IPS-NIHi11 (cell line): ENCODE data around the gene THRB.

Experiments used
- DNase-seq: peaks from one replicate; pipeline ENCODE4 v3.0.0; 2012; ENCODE audit warnings: mixed read lengths, low spot score

THRB gene

DNA sequence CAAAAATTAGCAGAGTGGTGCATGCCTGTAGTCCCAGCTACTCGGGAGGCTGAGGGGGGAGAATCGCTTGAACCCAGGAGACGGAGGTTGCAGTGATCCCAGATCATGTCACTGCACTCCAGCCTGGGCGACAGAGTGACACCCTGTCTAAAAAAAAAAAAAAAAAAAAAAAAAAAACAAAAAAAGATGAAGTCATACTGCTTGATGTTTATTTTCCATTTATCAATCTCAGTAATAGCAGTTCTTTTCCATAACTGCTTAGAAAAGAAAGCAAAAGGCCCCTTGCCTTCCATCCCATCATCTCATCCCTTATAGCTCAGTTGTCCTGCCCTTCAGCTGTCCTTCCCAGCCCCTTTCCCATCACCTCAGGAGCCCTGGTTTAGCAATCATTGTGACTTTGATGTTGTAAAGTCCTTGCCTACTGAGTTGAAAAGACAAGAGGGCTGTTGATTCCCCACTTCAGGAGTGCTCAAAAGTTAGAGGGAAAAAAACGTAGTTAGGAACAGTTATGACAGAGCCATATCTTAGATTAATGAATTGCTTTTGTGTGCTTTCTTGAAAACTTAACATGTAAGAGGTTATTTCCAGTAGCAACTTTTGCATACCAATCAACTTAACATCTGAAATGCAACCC, 18.0 kb upstream of the THRB start:
- no peak for DNase-seq

DNA sequence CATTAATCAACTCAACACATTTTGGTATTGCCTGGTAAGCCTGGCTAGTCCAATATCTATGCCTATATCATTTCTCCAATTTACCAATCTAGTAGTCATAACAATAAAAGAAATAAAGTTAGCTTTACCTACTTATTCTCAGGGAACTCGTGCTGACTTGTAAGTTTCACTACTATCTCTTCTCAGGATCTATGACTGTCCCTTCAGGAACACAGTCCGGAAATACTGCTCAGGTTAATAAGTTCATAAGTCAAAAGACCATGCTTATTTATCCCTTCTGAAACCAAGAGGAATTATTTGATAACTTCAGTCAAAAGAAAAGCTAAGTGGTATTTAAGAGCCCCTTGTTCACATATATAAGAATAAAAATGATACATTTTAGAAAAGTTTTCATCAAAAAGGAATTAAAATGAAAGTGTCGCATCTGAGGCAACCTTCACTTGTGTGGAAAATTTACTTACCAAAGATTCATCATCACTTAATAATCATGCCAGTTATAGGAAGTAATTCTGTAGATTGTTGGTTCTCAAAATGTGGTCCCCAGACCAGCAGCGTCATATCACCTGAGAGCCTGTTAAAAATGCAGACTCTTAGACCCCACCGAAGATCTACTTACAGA, 15.5 kb upstream of the THRB start:
- DNase-seq = no peak

DNA sequence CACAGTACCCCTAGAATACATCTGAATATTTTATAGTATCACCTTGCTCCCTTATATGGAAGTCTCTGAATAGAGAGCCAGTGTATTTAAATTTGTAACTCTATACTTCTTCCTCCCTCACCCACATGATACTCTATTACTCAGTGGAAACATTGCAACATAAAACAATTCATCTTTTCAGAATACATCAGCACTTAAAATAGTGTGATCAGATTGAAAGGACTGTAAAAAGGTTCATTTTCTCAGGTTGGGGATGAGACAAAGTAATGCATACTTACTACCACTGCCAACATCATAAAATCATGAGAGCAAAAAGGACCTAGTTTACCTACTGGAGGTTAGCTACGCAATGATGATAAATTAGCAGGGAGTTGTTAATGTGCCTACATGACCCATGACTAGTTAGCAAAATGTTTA, 13.8 kb upstream of the THRB start:
- DNase-seq = no peak

DNA sequence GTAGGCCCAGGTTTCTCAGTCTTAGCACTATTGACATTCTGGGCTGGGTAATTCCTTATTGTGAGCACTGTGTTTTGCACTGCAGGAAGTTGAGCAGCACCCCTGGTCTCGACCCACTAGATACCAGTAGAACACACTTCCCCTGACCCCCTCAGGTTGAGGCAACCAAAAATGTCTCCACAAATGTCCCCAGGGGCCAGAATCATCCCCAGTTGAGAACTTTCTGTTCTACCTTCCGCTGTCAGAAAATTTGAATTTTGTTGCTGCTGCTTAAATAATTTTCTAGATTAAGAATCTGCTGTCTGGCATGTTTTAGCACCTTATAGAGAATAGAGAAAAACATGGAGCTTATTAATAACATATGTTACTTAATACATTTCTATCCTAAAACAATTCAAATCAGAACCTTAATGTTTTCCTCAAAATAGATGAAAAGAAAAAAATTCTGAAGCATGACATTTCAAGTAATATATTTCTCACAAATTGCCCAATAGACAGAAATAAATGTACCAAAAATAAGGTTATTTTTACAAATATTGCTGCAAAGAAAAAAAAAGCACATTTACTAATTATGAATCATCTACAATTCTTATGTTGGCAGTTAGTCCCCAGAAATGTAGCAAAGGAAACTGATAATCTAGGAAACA, 13.2 kb upstream of the THRB start:
- DNase-seq = no peak

DNA sequence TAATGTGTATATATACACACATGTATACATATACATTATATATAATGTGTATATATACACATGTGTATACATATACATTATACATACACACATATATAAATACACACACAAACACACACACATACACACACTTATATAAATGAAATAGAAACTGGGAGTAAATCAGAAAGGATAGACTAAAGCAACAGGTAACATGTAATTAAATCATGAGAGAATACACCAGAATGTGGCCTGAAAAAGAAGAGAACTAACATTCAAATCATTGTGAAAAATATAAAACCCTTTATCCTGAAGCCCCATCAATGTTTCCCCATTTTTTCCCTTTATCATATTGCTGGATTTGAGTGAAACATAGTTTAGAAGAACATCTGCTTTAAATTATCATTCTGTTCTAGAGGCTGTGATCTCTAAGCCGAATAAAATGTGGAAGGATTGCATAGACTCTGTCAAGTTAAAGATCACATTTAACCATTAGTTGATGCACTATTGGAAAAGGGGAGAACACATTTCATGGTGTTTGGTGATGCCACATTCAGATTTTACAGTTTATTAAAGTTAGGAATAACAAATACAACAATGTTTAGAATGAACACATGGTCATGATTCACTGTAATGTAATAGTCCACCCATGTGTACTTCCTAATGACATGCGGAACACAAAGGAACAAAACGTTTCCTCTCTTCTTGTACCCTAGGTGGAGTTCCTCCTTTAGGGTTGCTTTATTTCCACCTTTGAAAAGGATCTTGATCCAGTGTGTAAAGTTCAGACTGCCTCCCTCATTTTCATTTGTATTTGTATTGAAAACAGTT, 12.5 kb upstream of the THRB start:
- DNase-seq = no peak

DNA sequence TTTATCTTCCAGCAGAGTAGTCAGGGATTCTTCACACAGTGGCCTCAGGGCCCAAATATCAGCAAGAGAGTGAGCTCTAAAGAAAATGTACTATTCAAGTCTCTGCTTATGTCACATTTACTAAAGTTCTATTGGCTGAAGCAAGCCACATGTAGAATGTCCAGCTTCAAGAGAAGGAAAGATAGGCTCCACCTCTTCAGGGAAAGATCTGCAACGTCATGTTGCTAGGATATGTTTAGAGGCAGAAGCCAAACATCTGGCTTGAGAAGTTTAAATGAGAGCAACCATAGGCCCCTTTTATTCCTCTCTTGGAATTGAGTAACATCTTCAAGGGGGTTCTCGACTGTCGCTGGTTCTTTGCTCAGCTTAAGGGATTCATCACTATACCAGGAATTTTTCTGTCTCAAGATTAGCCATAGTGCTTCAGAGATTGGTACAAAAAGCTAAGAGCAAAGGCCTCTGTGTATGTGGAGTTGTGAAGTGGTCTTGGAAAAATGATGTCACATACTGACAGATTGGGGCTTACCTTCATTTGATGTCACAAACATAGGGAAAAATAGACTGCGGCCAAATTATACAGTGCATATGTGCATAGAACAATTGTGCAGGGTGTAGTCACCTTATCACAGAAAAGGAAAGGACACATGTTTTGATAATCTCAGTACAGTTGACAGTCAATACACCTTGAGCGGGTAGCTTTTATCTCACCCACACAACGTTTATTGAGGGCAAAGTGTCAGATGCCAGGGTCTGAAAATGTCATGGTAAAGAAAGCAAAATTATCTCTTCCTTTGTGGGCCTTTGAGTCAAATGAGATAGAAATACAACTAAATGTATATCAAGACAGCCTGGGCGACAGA, 11.3 kb upstream of the THRB start:
- DNase-seq = no peak

DNA sequence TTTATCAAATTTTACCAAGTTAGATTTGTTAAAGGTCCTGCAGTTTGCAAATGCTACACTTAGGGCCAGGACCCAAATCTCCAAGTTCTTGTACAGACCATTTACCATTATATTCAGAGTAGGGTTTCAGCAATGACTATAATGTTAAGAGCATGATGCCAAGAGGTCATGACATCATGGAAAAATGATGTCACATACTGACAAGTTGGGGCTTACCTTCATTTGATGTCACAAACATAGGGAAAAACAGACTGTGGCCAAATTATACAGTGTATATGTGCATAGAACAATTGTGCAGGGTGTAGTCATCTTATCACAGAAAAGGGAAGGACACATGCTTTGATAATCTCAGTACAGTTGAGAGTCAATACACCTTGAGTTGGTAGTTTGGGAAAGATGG, 10.1 kb upstream of the THRB start:
- no peak for DNase-seq

DNA sequence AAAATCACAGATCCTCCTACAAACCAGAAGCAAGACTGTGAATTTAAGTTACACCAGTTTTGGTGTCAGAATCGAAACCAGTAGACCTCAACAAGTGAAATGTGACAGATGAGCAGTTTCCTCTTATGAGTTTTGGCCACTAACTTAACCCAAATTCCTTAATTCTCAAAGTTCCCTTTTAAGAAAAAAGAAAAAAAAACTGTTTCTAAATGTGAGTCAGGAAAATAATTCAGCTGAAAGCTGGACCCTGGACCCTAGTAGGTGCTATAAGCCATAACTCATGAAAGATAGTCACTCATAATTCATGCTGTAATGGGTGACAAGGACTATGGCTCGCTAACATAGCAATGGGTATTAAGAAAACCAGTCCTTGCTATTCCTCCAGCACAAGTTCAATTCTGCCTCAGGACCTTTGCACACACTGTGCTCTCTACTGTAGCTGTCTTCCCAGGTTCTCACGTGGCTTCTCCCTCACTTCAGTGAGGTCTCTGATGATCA, 9.0 kb upstream of the THRB start:
- DNase-seq = no peak

DNA sequence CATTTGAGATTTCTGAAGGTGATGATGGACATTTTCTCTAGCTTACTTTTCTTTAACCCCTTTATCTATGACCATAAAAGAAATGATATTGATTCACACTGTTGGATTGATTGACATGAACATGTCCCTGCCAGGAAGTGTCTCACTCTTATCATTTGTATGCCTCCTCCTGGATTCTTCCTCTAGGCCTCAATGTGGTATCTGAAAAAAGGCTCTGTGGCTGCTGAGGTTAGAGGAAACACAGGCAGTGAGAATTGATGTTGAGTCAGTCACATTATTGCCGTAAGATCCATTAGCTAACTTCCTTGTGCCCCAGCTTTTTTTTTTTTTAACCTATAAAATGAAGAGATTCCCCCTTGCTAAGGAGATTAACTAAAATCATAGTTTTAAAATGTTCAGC, 8.0 kb upstream of the THRB start:
- no peak for DNase-seq

DNA sequence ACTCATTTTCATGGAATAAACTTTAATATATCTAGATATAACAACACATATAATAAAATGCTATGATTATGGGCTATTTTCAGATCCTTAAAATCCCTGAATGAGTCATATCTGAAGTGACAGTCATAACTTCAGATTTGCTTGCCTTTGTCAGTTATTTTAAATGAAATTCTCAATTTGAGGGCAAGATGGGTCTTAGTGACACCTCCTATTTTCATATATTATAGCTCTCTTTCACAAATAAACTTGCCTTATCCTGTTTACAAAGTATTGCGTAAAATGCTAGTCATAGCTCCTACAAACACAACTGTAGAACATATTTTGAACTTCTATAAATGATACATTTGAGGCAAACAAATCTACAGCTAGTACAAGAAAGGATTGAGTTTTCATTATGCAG, 6.2 kb upstream of the THRB start:
- DNase-seq = no peak

DNA sequence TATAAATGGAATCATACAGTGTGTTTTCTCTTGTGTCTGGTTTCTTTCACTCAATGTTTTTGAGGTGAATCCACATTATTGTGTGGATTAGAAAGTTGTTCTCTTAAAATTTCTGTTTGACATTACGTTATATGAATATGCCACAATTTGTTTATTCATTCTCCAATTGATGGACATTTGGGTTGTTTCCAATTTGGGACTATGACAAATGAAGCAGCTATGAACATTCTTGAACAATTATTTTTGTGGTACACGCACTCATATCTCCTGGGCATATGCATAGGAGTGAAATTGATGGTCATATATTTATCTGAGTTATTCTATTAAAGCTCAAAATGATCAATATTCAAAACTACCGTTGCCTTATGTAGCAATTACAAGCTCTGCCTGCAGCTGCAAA, 5.3 kb upstream of the THRB start:
- DNase-seq = no peak

DNA sequence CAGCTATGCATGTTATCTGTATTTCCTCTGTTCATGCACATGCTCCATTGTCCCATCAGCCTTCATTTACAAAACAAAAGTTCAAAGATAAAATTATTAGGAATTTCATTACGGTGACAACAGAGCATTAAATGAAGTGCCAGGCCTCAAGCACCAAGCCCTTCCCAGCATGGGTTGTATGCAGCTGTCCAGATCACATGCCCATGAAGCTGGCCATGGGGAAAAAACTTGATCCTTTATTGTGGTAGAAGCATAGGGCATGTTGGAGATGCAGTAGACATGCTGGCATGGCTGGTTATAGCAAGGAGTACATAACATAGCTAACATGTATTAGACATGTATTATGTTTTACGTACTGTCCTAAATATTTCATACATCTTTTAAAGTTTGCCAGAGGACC, 4.1 kb upstream of the THRB start:
- DNase-seq = no peak

DNA sequence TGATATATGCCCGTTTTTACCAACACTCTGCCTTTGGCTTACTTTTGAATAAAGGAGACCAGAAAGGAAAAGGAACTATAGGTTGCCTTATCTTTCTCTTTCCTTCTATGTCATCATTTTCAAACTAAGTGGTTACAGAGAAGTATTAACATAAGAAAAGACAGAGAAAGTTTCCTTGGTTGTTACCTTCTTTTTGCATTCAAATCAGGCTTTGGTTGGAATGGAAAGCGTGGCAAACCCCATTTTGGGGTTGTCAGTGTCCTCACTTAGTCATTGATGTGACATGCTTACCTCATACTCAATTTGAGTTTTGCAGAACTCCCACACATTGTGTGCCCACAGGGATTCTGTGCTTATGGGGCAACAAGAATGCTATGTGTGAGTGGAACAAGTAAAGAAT, 3.7 kb upstream of the THRB start:
- DNase-seq = peak; percentile 17

DNA sequence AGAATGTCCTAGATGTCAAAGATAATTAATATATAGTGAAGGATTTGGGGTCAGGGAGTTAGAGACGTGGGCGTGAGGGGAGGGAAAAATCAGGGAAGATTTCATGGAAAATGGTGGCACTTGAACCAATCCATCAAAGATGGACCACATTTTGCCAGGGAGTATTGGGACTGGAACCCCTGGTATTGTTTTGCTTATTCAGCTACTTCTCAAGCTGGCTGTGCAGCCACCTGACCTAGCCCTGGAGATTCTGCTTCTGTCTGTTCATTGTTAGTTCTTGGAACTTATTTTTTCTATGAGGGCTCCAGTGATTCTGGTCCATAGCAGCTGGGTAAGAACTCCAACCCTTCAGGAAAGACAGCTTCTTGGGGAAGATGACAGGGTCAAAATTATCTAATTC, 3.3 kb upstream of the THRB start:
- DNase-seq = no peak

DNA sequence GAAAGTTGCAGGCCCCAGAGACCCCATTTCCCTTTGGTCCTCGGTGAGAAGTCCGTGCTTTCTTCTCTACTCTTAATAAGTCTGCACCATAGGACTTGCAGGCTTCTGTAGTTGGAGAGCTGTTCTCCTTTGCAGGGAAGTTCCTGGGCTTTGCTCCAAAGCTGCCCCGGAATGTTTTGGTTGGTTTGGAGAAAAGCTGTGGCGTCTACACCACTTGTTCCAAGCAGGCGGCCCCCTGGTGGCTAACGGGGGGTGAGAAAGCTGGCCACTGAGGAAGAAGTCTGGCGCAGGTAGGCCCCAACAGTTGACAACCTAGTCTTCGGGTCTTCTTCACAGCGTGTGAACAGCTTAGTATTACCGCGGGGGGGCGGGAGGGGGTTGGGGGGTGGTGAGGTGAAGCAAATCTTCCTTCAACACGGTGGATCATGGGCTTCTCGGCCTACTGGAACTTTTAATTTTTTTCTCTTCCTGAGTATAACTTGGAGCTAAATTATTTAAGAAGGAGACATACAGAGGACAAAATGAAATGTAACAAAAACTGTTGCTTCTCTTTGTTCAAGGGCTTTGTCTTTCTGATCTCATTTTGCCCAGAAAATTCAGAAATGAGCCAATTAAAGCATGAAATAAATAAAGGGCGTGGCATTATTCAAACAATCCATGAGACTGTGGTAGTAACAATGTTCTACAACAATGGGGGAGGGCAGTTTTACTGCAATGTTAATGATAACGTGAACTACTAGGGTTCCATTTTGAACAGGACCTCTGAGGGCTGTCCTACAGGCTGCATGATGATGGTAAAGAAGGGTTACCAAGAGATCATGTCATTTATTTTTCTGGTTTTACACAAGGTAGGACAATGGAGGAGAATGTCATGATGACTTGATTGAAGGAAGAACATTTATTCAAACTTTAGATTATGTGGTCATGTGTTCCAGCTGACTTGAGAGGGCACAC, 2.2 kb upstream of the THRB start:
- peak; percentile 68 for DNase-seq

DNA sequence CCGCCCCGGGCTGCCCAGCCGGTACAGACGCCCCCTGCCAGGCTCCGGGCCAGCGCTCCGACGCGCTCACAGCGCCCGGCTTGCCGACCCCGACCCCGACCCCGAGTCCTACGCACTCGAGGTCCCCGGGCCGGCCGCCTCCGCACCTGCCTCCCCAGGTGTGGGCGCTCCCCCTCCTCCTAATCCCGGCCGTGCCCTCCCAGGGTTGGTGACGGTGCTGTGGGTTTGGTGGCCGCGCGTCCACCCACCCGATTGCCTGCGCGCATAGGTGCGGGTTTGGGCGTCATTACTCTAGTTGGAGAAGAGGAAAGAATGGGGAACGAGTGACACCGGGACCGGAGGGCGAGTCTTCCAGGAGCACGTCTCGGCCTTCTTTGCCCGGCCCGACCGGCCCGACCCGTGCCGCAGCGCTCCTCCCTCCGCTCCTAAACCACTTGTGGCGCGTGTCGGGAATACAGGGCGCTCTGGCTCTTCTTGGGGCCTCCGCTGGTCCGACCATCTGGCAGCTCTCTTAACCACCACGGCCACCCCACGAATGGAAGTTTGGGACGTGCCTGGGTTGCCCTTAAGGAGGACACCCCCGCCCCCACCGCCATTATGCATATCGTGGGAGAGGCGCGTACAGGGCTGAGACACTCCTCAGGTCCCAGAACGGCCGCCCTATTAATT, 810 bp upstream of the THRB start:
- peak; percentile 76 for DNase-seq

DNA sequence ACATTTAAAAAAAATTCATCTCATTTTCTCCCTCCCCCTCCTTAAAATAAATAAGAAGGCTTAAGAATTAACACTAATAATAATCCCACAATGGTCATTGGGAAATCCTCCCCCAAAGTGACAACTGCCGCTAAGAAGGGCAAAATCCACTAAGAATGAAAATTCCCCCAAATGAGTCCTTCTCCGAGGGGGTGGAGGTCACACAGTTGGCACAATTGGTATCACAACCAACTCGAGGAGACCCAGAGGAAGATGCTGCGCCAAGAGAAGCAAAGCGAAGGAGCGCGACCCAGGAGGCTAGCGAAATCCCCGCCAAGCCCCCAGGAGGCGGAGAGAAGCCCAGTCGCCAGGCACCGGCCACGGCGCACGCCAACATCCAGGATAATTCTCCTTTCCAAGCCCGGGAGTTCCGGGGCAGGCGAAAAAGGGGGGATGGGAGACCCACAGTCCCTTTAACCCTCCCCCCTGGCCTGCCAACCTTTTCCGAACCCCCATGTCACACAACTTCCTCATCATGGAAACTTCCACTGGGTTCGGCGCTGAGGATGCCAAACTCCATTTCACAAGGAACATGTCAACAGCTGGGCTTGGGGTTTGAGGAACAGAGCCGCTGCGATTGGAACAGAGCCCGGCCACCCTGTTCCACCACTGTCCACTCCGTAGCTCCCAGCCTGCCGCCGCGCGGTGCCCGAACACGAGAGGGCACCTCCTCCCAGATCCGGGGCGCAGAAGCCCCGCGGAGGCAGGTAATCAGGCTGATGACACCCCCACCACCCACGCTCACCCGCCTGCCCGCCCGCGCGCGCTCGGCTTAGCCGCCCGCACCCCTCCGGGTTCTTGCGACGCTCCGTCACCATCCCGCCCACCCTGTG, 668 bp downstream of the THRB start:
- peak; percentile 62 for DNase-seq

DNA sequence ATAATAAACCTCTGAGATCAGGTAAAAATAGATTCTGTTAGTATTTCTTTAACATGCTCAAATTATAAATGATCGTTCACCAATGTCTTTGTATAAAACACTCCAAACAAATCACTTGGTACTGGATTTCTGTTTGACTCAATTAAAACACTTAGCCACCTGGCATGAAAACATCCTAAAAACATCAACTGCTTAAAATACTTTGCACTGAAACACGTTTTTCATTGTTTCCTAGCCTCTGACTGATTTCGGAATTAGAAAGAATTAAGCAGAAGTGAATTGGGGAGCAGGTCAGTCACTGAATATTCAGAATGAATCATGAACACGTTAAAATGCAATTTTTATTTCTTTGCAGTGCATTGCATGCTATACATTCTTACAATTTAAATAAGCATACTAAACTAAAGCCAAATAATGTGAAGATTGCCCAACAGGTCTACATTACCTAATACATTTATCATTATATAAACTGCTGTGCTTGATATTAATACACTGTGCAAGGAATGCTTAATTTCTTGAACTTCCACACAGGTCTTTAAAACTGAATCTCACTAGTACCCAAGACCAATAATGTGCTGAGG, 1.6 kb downstream of the THRB start:
- no peak for DNase-seq

DNA sequence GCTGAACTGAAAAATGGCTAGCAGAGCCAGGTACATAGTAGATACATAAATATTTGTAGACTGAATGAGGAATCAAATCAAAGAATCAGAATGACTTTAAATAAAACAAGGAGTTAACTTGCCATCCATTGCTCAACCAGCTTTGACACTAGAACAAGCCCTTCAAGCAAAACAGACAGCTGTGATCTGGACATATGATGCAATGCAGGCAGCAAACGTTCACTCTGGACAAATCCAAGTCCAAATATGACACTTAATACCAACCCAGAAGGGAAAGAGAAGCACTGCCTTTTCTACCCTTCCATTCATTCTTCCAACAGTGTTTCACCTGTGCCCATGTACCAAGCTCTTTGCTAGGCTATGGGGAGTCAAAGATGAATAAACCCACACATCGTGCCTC, 4.5 kb downstream of the THRB start:
- DNase-seq = no peak
